HCT116 (cell line): ENCODE results near the gene SH3GLB2. TPM values are rescaled to one million over a fixed set of nuclear protein-coding genes. Genes with fewer than 3 reads are reported as not detected.
"Not testable (repeated sequence)": the region's sequence is repeated elsewhere in the genome, so short reads cannot be mapped to it uniquely, and the experiment has no call there.

ENCODE experiments used
- ATAC-seq: fragments of 200-7000 bp; cut with Tn5 transposase; 2 replicates; pipeline ENCODE4 v1.9.1; 2020; ENCODE audit warnings: mild to moderate bottlenecking, moderate library complexity
- BruUV-seq: library from RNA; stranded (reverse); fragments of 400-500 nt; replicated peaks from 2 replicates; lab custom pipeline; 2021; lab: Mats Ljungman, UMichigan
- CTCF ChIA-PET: fragments of 300-600 bp; sonication (Branson Sonifier 250); formaldehyde crosslinking; loops from one replicate; lab custom pipeline; 2021; ENCODE audit warnings: antibody characterized with exemption; lab: Charles Lee
- POLR2A ChIA-PET: fragments of 300-600, 350-600 bp; sonication (Branson Sonifier 250); formaldehyde crosslinking; loops from one replicate; lab custom pipeline; 2021; ENCODE audit warnings: antibody characterized with exemption; lab: Charles Lee
- RAD21 ChIA-PET, 2 experiments: fragments of 300-600 bp; sonication (Branson Sonifier 250); formaldehyde crosslinking; loops; one replicate each; lab custom pipeline; 2023; ENCODE audit warnings: low total read pairs in 2 of 2; ENCODE audit not compliant: uncharacterized antibody in 2 of 2, unreplicated experiment in 2 of 2, low non-redundant PET in 1 of 2; lab: Charles Lee
- DNase-seq: peaks from one replicate; pipeline ENCODE4 v3.0.0-alpha.2; 2010; ENCODE audit warnings: low read depth, low spot score
- H2AFZ ChIP-seq: fragments of 200-600 bp; shearing (Covaris generic), sonication (generic); 2 replicates; pipeline ENCODE4 v1.6.1; 2017; ENCODE audit warnings: low read depth, mixed run types, mixed read lengths, antibody characterized with exemption, low read length; ENCODE audit not compliant: poor library complexity, severe bottlenecking
- H3K27ac ChIP-seq: 2 replicates; pipeline ENCODE4 v1.5.1; 2012; ENCODE audit warnings: low read depth, low read length
- H3K27me3 ChIP-seq: fragments of 200-600 bp; sonication (generic); 2 replicates; pipeline ENCODE4 v1.6.1; 2016; ENCODE audit warnings: mixed run types, low read length, mixed read lengths; ENCODE audit not compliant: insufficient read depth
- H3K36me3 ChIP-seq, 2 experiments: fragments of 200-500 bp in 1 of 2; fragments of 200-600 bp in 1 of 2; sonication (Bioruptor generic) in 1 of 2; sonication (generic) in 1 of 2; 2 replicates each; pipeline versions ENCODE4 v1.5.1 to v1.6.1; 2014 to 2016; ENCODE audit warnings: low read length in 2 of 2, inconsistent platforms in 1 of 2, mixed read lengths in 1 of 2, mixed run types in 1 of 2; ENCODE audit not compliant: insufficient read depth in 2 of 2, control insufficient read depth in 1 of 2
- H3K4me1 ChIP-seq, 2 experiments: fragments of 200-600 bp in 1 of 2; sonication (generic) in 1 of 2; 2 replicates each; pipeline versions ENCODE4 v1.5.1 to v1.6.1; 2012 to 2017; ENCODE audit warnings: low read length in 2 of 2, inconsistent platforms in 1 of 2, mild to moderate bottlenecking in 1 of 2, mixed read lengths in 1 of 2, mixed run types in 1 of 2, moderate library complexity in 1 of 2; ENCODE audit not compliant: insufficient read depth in 2 of 2, control insufficient read depth in 1 of 2
- H3K4me2 ChIP-seq: fragments of 200-600 bp; sonication (generic); 2 replicates; pipeline ENCODE4 v1.6.1; 2017; ENCODE audit warnings: mixed run types, low read length, mixed read lengths
- H3K4me3 ChIP-seq, 2 experiments: fragments of 200-600 bp in 1 of 2; sonication (generic) in 1 of 2; replicated peaks in 1 of 2; 2 replicates each; pipeline ENCODE4 v1.5.1; 2011 to 2016; ENCODE audit warnings: low read length in 2 of 2, control low read depth in 1 of 2, low read depth in 1 of 2, mild to moderate bottlenecking in 1 of 2, mixed read lengths in 1 of 2, mixed run types in 1 of 2
- H3K79me2 ChIP-seq: fragments of 200-600 bp; sonication (generic); 2 replicates; pipeline ENCODE4 v1.6.1; 2017; ENCODE audit warnings: mild to moderate bottlenecking, mixed run types, low read length, moderate library complexity, mixed read lengths; ENCODE audit not compliant: insufficient read depth
- H3K9ac ChIP-seq: fragments of 200-600 bp; sonication (generic); 2 replicates; pipeline ENCODE4 v1.6.1; 2016; ENCODE audit warnings: low read length, mixed read lengths
- H3K9me2 ChIP-seq: fragments of 200-600 bp; sonication (generic), shearing (Covaris generic); 2 replicates; pipeline ENCODE4 v1.6.1; 2017; ENCODE audit warnings: mixed run types, mild to moderate bottlenecking, moderate library complexity; ENCODE audit not compliant: insufficient read depth
- H3K9me3 ChIP-seq, 2 experiments: fragments of 200-500 bp in 1 of 2; fragments of 200-600 bp in 1 of 2; sonication (Bioruptor generic) in 1 of 2; sonication (generic) in 1 of 2; 2 replicates each; pipeline ENCODE4 v1.6.1; 2014 to 2017; ENCODE audit warnings: low read length in 2 of 2, mixed read lengths in 2 of 2, inconsistent platforms in 1 of 2, low read depth in 1 of 2, mild to moderate bottlenecking in 1 of 2, mixed run types in 1 of 2, moderate library complexity in 1 of 2; ENCODE audit not compliant: control insufficient read depth in 1 of 2, insufficient read depth in 1 of 2
- H4K20me1 ChIP-seq: fragments of 200-600 bp; sonication (generic), shearing (Covaris generic); 2 replicates; pipeline ENCODE4 v1.6.1; 2017; ENCODE audit warnings: mixed run types, mild to moderate bottlenecking, moderate library complexity; ENCODE audit not compliant: insufficient read depth
- CBX3 ChIP-seq: IDR thresholded peaks from 2 replicates; pipeline ENCODE4 v1.6.1; 2012; ENCODE audit warnings: low read depth
- CEBPB ChIP-seq: IDR thresholded peaks from 2 replicates; pipeline ENCODE4 v1.6.1; 2012; ENCODE audit warnings: low read depth
- EGR1 ChIP-seq: IDR thresholded peaks from 2 replicates; pipeline ENCODE4 v1.6.1; 2012; ENCODE audit warnings: low read depth
- EZH2phosphoT487 ChIP-seq: fragments of 200-600 bp; IDR thresholded peaks from 2 replicates; pipeline ENCODE4 v1.6.1; 2018; ENCODE audit warnings: antibody characterized with exemption, borderline replicate concordance
- FOSL1 ChIP-seq: IDR thresholded peaks from 2 replicates; pipeline ENCODE4 v1.6.1; 2012; ENCODE audit warnings: low read depth
- POLR2AphosphoS5 ChIP-seq: IDR thresholded peaks from 2 replicates; pipeline ENCODE4 v1.6.1; 2011; ENCODE audit warnings: mild to moderate bottlenecking, low read depth, low read length, moderate library complexity
- SP1 ChIP-seq: IDR thresholded peaks from 2 replicates; pipeline ENCODE4 v1.6.1; 2012; ENCODE audit warnings: low read depth
- TCF7L2 ChIP-seq: IDR thresholded peaks from 2 replicates; pipeline ENCODE4 v1.7.0; 2011; ENCODE audit warnings: borderline replicate concordance, inconsistent platforms; ENCODE audit not compliant: insufficient read depth, insufficient read length; ENCODE audit errors: extremely low read depth
- YY1 ChIP-seq: IDR thresholded peaks from 2 replicates; pipeline ENCODE4 v1.6.1; 2011; ENCODE audit warnings: low read length, low read depth, moderate library complexity, mild to moderate bottlenecking; ENCODE audit not compliant: insufficient replicate concordance; ENCODE audit errors: extremely low read depth
- intact Hi-C: fragments of 100-400 bp; cut with micrococcal nuclease; formaldehyde crosslinking; loops from 2 replicates; pipeline ENCODE4 v1.10.0; 2022
- total RNA-seq: library from RNA; stranded (reverse); gene quantifications from one replicate; pipeline ENCODE4 v1.2.1, GENCODE V29; 2021; ENCODE audit not compliant: unreplicated experiment
- TF ChIP-seq, protein P1 (sequence below): IDR thresholded peaks from 2 replicates; pipeline ENCODE4 v1.6.1; 2012; ENCODE audit warnings: low read depth
- TF ChIP-seq, protein P2 (sequence below): IDR thresholded peaks from 2 replicates; pipeline ENCODE4 v1.6.1; 2012

The SH3GLB2 gene
- total RNA-seq, 1 experiment from 2014 or later, result 87.9 TPM

DNA sequence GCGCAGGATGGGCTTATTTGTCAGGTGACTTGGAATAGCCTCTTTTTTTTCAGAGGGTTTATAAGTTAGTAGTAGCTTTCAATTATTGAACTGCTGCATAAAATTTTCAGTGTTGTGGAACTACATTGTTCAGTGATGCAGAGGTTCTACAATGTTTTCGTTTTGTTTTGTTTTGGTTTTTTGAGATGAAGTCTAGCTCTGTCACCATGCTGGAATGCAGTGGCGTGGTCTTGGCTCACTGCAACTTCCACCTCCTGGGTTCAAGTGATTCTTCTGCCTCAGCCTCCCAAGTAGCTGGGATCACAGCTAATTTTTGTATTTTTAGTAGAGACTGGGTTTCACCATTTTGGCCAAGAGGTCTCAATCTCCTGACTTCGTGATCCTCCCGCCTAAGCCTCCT lies 58.6 kb downstream of the SH3GLB2 start:
- no peaks in the 10 kb centered on the region for H3K4me1 ChIP-seq
- no peak for TF ChIP-seq YY1
- no peak for TF ChIP-seq TCF7L2
- TF ChIP-seq FOSL1, result no peak
- TF ChIP-seq EZH2phosphoT487, result no peak
- TF ChIP-seq, protein P1, sequence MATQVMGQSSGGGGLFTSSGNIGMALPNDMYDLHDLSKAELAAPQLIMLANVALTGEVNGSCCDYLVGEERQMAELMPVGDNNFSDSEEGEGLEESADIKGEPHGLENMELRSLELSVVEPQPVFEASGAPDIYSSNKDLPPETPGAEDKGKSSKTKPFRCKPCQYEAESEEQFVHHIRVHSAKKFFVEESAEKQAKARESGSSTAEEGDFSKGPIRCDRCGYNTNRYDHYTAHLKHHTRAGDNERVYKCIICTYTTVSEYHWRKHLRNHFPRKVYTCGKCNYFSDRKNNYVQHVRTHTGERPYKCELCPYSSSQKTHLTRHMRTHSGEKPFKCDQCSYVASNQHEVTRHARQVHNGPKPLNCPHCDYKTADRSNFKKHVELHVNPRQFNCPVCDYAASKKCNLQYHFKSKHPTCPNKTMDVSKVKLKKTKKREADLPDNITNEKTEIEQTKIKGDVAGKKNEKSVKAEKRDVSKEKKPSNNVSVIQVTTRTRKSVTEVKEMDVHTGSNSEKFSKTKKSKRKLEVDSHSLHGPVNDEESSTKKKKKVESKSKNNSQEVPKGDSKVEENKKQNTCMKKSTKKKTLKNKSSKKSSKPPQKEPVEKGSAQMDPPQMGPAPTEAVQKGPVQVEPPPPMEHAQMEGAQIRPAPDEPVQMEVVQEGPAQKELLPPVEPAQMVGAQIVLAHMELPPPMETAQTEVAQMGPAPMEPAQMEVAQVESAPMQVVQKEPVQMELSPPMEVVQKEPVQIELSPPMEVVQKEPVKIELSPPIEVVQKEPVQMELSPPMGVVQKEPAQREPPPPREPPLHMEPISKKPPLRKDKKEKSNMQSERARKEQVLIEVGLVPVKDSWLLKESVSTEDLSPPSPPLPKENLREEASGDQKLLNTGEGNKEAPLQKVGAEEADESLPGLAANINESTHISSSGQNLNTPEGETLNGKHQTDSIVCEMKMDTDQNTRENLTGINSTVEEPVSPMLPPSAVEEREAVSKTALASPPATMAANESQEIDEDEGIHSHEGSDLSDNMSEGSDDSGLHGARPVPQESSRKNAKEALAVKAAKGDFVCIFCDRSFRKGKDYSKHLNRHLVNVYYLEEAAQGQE, result no peak
- no peak for TF ChIP-seq CBX3
- TF ChIP-seq EGR1, result no peak
- TF ChIP-seq, protein P2, sequence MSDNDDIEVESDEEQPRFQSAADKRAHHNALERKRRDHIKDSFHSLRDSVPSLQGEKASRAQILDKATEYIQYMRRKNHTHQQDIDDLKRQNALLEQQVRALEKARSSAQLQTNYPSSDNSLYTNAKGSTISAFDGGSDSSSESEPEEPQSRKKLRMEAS, result no peak
- no peak for TF ChIP-seq CEBPB
- TF ChIP-seq SP1, result no peak
- TF ChIP-seq POLR2AphosphoS5, result no peak
- no TSS peak for BruUV-seq

DNA sequence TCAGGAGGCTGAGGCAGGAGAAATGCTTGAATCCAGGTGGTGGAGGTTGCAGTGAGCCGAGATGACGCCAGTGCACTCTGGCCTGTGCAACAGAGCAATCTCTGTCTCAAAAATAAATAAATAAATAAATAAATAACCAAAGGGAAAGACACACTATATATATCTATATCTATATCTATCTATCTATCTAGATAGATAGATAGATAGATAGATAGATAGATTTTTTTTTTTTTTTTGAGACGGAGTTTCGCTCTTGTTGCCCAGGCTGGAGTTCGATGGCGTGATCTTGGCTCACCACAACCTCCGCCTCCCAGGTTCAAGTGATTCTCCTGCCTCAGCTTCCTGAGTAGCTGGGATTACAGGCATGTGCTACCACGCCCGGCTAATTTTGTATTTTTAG lies 66.7 kb downstream of the SH3GLB2 start:
- peaks cover 37 to 42% of the 10 kb centered on the region in 2 experiments for H3K36me3 ChIP-seq
- H3K9me2 ChIP-seq, DNase-seq, intact Hi-C loops, H3K27ac ChIP-seq, H3K9ac ChIP-seq, H3K4me2 ChIP-seq, RAD21 ChIA-PET, H3K79me2 ChIP-seq, H3K9me3 ChIP-seq, H2AFZ ChIP-seq, BruUV-seq, H3K4me3 ChIP-seq, H4K20me1 ChIP-seq, POLR2A ChIA-PET, H3K4me1 ChIP-seq, ATAC-seq, H3K27me3 ChIP-seq, CTCF ChIA-PET: not testable (repeated sequence)

More for the DNA sequence above, 58.6 kb downstream of the SH3GLB2 start:
- peaks cover 34 to 53% of the 10 kb centered on the region in 2 experiments for H3K36me3 ChIP-seq
- RAD21 ChIA-PET, result no interaction called here
- DNase-seq (no peak), ATAC-seq (no peak)
- H3K79me2 ChIP-seq, result peaks cover 9% of the 10 kb centered on the region
- no peaks in the 10 kb centered on the region for H3K27me3 ChIP-seq
- CTCF ChIA-PET, result no interaction called here
- intact Hi-C loops, result no loop called here
- H4K20me1 ChIP-seq, result 0 out of 2 replicates have a peak, but pooled peaks cover 7% of the 10 kb centered on the region
- POLR2A ChIA-PET, result no interaction called here
- H2AFZ ChIP-seq, result no peak overlapping the region
- H3K27ac ChIP-seq, result no peak overlapping the region
- no peaks in the 10 kb centered on the region for H3K9me3 ChIP-seq
- no peak overlapping the region for H3K9ac ChIP-seq
- no peak overlapping the region for H3K4me2 ChIP-seq
- no peak overlapping the region for H3K4me3 ChIP-seq
- no peaks in the 10 kb centered on the region for H3K9me2 ChIP-seq
